SK-N-SH (cell line): ENCODE results near the gene PTPN2. TPM values are rescaled to one million over a fixed set of nuclear protein-coding genes. Genes with fewer than 3 reads are reported as not detected.

Experiments used
- CTCF ChIA-PET: fragments of 300-600, 350-600 bp; formaldehyde crosslinking; extraction: SDS; loops from one replicate; lab custom pipeline; 2021; lab: Yijun Ruan, JAX
- POLR2A ChIA-PET: fragments of 350-600 bp; sonication (Branson Sonifier 250); formaldehyde crosslinking; extraction: SDS; loops from one replicate; lab custom pipeline; 2020; ENCODE audit warnings: antibody characterized with exemption, inconsistent platforms; lab: Yijun Ruan, JAX
- DNase-seq: peaks from one replicate; pipeline ENCODE4 v3.0.0; 2012
- H2AFZ ChIP-seq: fragments of 200-600 bp; sonication (generic); 2 replicates; pipeline ENCODE4 v1.8.1; 2016; ENCODE audit warnings: antibody characterized with exemption, mild to moderate bottlenecking, low read depth
- H3F3A ChIP-seq: fragments of 200-600 bp; sonication (generic); replicated peaks from 2 replicates; pipeline ENCODE3; 2016; ENCODE audit warnings: antibody characterized with exemption, mild to moderate bottlenecking; ENCODE audit not compliant: insufficient read depth
- H3K27ac ChIP-seq, 2 experiments: fragments of 200-500 bp in 1 of 2; fragments of 200-600 bp in 1 of 2; sonication (Bioruptor generic) in 1 of 2; sonication (generic), shearing (Covaris generic) in 1 of 2; 2 replicates each; pipeline versions ENCODE4 v1.5.1 to v1.6.1; 2014 to 2016; ENCODE audit warnings: low read depth in 2 of 2, inconsistent platforms in 1 of 2, low read length in 1 of 2, mild to moderate bottlenecking in 1 of 2, mixed read lengths in 1 of 2
- H3K27me3 ChIP-seq: fragments of 200-600 bp; sonication (generic), shearing (Covaris generic); 2 replicates; pipeline ENCODE4 v1.6.1; 2016; ENCODE audit warnings: mixed run types; ENCODE audit not compliant: insufficient read depth
- H3K36me3 ChIP-seq, 2 experiments: fragments of 200-500 bp in 1 of 2; fragments of 200-600 bp in 1 of 2; sonication (Bioruptor generic) in 1 of 2; sonication (generic) in 1 of 2; replicated peaks in 1 of 2; 2 replicates each; pipeline versions ENCODE3 to v1.5.1; 2014 to 2016; ENCODE audit warnings: low read length in 1 of 2, mild to moderate bottlenecking in 1 of 2; ENCODE audit not compliant: insufficient read depth in 2 of 2, control insufficient read depth in 1 of 2
- H3K4me1 ChIP-seq, 2 experiments: fragments of 200-500 bp in 1 of 2; fragments of 200-600 bp in 1 of 2; sonication (Bioruptor generic) in 1 of 2; sonication (generic), shearing (Covaris generic) in 1 of 2; 2 replicates each; pipeline versions ENCODE4 v1.5.1 to v1.6.1; 2014 to 2016; ENCODE audit warnings: low read depth in 1 of 2, low read length in 1 of 2, mixed run types in 1 of 2; ENCODE audit not compliant: insufficient read depth in 2 of 2, control insufficient read depth in 1 of 2
- H3K4me2 ChIP-seq: fragments of 200-600 bp; sonication (generic), shearing (Covaris generic); 2 replicates; pipeline ENCODE4 v1.6.1; 2017; ENCODE audit warnings: mixed run types
- H3K4me3 ChIP-seq, 2 experiments: fragments of 200-500 bp in 1 of 2; fragments of 200-600 bp in 1 of 2; sonication (Bioruptor generic) in 1 of 2; sonication (generic), shearing (Covaris generic) in 1 of 2; 2 replicates each; pipeline versions ENCODE4 v1.5.1 to v1.8.1; 2014 to 2016; ENCODE audit warnings: low read depth in 2 of 2, inconsistent platforms in 1 of 2, low read length in 1 of 2, mild to moderate bottlenecking in 1 of 2, mixed read lengths in 1 of 2, moderate library complexity in 1 of 2
- H3K79me2 ChIP-seq: fragments of 200-600 bp; sonication (generic); 2 replicates; pipeline ENCODE4 v1.8.1; 2017; ENCODE audit warnings: mild to moderate bottlenecking; ENCODE audit not compliant: insufficient read depth
- H3K9ac ChIP-seq: fragments of 200-600 bp; sonication (generic); 2 replicates; pipeline ENCODE4 v1.6.1; 2017; ENCODE audit warnings: mixed run types
- H3K9me2 ChIP-seq: fragments of 200-600 bp; sonication (generic); 2 replicates; pipeline ENCODE4 v1.6.1; 2017; ENCODE audit warnings: mixed run types
- H3K9me3 ChIP-seq: fragments of 200-600 bp; sonication (generic); 2 replicates; pipeline ENCODE4 v1.6.1; 2017; ENCODE audit warnings: mixed run types, mild to moderate bottlenecking, moderate library complexity
- H4K20me1 ChIP-seq: fragments of 200-600 bp; sonication (generic); 2 replicates; pipeline ENCODE4 v1.6.1; 2017; ENCODE audit warnings: mild to moderate bottlenecking, mixed run types; ENCODE audit not compliant: insufficient read depth
- CTCF ChIP-seq: fragments of 200-600 bp; sonication (generic); IDR thresholded peaks from 2 replicates; pipeline ENCODE4 v1.6.1; 2017; ENCODE audit warnings: antibody characterized with exemption, mild to moderate bottlenecking, moderate library complexity
- ELF1 ChIP-seq: IDR thresholded peaks from 2 replicates; pipeline ENCODE4 v1.4.0; 2012
- EP300 ChIP-seq, 2 experiments: IDR thresholded peaks; 2 replicates each; pipeline versions ENCODE4 v1.4.0 to v1.6.1; 2012; ENCODE audit warnings: borderline replicate concordance in 1 of 2, low read depth in 1 of 2, low read length in 1 of 2
- EZH2phosphoT487 ChIP-seq: fragments of 200-600 bp; sonication (generic); IDR thresholded peaks from 2 replicates; pipeline ENCODE4 v1.6.1; 2017; ENCODE audit warnings: low read depth, mixed run types, mild to moderate bottlenecking, antibody characterized with exemption, moderate library complexity, borderline replicate concordance
- FOXM1 ChIP-seq: IDR thresholded peaks from 2 replicates; pipeline ENCODE4 v1.4.0; 2012; ENCODE audit warnings: low read depth, mild to moderate bottlenecking
- MXI1 ChIP-seq: IDR thresholded peaks from 2 replicates; pipeline ENCODE4 v1.6.1; 2012; ENCODE audit warnings: mild to moderate bottlenecking, low read depth, low read length, improper control_type of control experiment
- NFIC ChIP-seq: IDR thresholded peaks from 2 replicates; pipeline ENCODE4 v1.4.0; 2012; ENCODE audit warnings: borderline replicate concordance
- NRF1 ChIP-seq: IDR thresholded peaks from 2 replicates; pipeline ENCODE4 v1.6.1; 2012; ENCODE audit warnings: low read depth, mild to moderate bottlenecking, low read length
- RFX5 ChIP-seq: IDR thresholded peaks from 2 replicates; pipeline ENCODE4 v1.6.1; 2012; ENCODE audit warnings: mild to moderate bottlenecking, improper control_type of control experiment, low read length
- RXRA ChIP-seq: IDR thresholded peaks from 2 replicates; pipeline ENCODE4 v1.4.0; 2012; ENCODE audit warnings: low read depth, mild to moderate bottlenecking, borderline replicate concordance
- TCF12 ChIP-seq: IDR thresholded peaks from 2 replicates; pipeline ENCODE4 v1.4.0; 2012
- USF2 ChIP-seq: fragments of 150-350 bp; IDR thresholded peaks from 2 replicates; pipeline ENCODE4 v1.6.1; 2017; ENCODE audit warnings: antibody characterized with exemption, low read length, low read depth, borderline replicate concordance
- ZBTB33 ChIP-seq: IDR thresholded peaks from 2 replicates; pipeline ENCODE4 v1.4.0; 2012; ENCODE audit warnings: low read depth, borderline replicate concordance
- WGBS: methylation state at CpG from one replicate; pipeline ENCODE4 v1.1.6; 2017; ENCODE audit warnings: low lambda C conversion rate; 5-methylcytosine and 5-hydroxymethylcytosine counted together
- polyA plus RNA-seq, 3 experiments: library from polyadenylated mRNA; depleted of rRNA; stranded (reverse); fragments of >200 nt; gene quantifications; 2 replicates each; pipeline ENCODE4 v1.2.3, GENCODE V29; 2012
- TF ChIP-seq, protein P1 (sequence below): IDR thresholded peaks from 2 replicates; pipeline ENCODE4 v1.4.0; 2012; ENCODE audit warnings: low read depth, borderline replicate concordance
- TF ChIP-seq, protein P2 (sequence below): IDR thresholded peaks from 2 replicates; pipeline ENCODE4 v1.6.1; 2012; ENCODE audit warnings: mild to moderate bottlenecking, low read depth, low read length, moderate library complexity

The PTPN2 gene
- polyA plus RNA-seq, 1 of the 3 experiments (the other 2 are of a cell fraction): 11.2 TPM

- Histone ChIP-seq H2AFZ (no peak overlapping the region), H3K9ac (no peak overlapping the region), H3K79me2 (no peaks in the 10 kb centered on the region), H3K4me3 (no peak overlapping the region), H3K4me1 (peaks cover 0 to 7% of the 10 kb centered on the region in 2 experiments; a peak in 2 of 4 replicates), H4K20me1 (no peaks in the 10 kb centered on the region)
- WGBS: 86% methylated on average over 8 of the region's 8 CpGs
- TF ChIP-seq EP300 (IDR thresholded peaks at IDR 0.05; ENCODE audit: borderline replicate concordance in 1 of 2, low read depth in 1 of 2, low read length in 1 of 2) (no peak), TCF12 (no peak), NRF1 (no peak), RFX5 (no peak), MXI1 (no peak), ZBTB33 (no peak), FOXM1 (no peak), NFIC (no peak), EZH2phosphoT487 (no peak), RXRA (no peak), CTCF (no peak), ELF1 (no peak), USF2 (no peak)
- TF ChIP-seq, protein P1, sequence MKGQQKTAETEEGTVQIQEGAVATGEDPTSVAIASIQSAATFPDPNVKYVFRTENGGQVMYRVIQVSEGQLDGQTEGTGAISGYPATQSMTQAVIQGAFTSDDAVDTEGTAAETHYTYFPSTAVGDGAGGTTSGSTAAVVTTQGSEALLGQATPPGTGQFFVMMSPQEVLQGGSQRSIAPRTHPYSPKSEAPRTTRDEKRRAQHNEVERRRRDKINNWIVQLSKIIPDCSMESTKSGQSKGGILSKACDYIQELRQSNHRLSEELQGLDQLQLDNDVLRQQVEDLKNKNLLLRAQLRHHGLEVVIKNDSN: no peak
- TF ChIP-seq, protein P2, sequence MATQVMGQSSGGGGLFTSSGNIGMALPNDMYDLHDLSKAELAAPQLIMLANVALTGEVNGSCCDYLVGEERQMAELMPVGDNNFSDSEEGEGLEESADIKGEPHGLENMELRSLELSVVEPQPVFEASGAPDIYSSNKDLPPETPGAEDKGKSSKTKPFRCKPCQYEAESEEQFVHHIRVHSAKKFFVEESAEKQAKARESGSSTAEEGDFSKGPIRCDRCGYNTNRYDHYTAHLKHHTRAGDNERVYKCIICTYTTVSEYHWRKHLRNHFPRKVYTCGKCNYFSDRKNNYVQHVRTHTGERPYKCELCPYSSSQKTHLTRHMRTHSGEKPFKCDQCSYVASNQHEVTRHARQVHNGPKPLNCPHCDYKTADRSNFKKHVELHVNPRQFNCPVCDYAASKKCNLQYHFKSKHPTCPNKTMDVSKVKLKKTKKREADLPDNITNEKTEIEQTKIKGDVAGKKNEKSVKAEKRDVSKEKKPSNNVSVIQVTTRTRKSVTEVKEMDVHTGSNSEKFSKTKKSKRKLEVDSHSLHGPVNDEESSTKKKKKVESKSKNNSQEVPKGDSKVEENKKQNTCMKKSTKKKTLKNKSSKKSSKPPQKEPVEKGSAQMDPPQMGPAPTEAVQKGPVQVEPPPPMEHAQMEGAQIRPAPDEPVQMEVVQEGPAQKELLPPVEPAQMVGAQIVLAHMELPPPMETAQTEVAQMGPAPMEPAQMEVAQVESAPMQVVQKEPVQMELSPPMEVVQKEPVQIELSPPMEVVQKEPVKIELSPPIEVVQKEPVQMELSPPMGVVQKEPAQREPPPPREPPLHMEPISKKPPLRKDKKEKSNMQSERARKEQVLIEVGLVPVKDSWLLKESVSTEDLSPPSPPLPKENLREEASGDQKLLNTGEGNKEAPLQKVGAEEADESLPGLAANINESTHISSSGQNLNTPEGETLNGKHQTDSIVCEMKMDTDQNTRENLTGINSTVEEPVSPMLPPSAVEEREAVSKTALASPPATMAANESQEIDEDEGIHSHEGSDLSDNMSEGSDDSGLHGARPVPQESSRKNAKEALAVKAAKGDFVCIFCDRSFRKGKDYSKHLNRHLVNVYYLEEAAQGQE: no peak
- TF ChIP-seq, all 33 proteins: peak for 0
- peaks cover 5% of the 10 kb centered on the region for H3F3A ChIP-seq
- DNase-seq: no peak
- H3K27ac ChIP-seq: no peak overlapping the region
- CTCF ChIA-PET: interaction anchor here (0.7 to 8.6 kb wide), 5 partner anchors 22 to 186 kb away, joined by 3 to 60 read pairs (median 3); no protein-coding TSS in a partner anchor
- no peaks in the 10 kb centered on the region for H3K9me3 ChIP-seq
- H3K36me3 ChIP-seq: no peaks in the 10 kb centered on the region
- POLR2A ChIA-PET: no interaction called here
- H3K27me3 ChIP-seq: no peaks in the 10 kb centered on the region
- H3K4me2 ChIP-seq: no peak overlapping the region
- no peaks in the 10 kb centered on the region for H3K9me2 ChIP-seq
Observed at GRCh38 chr18:12747530-12748315, 136.3 kb downstream of the PTPN2 start.
